WTC11 (cell line): ENCODE data around the gene DMAC1. TPM values are rescaled to one million over a fixed set of nuclear protein-coding genes. Genes with fewer than 3 reads are reported as not detected.

ENCODE experiments used
- ATAC-seq: fragments of 200-7000 bp; cut with Tn5 transposase; 2 replicates; pipeline ENCODE4 v1.10.0; 2021; ENCODE audit warnings: mild to moderate bottlenecking, moderate library complexity
- CTCF ChIA-PET: fragments of 300-600 bp; sonication (Branson Sonifier 250); formaldehyde crosslinking; loops from one replicate; lab custom pipeline; 2021; ENCODE audit warnings: antibody characterized with exemption; lab: Charles Lee
- POLR2A ChIA-PET: fragments of 350-600 bp; sonication (Branson Sonifier 250); formaldehyde crosslinking; loops from one replicate; lab custom pipeline; 2021; ENCODE audit warnings: antibody characterized with exemption; lab: Charles Lee
- DNase-seq: peaks from one replicate; pipeline ENCODE4 v3.0.0; 2021; ENCODE audit warnings: low spot score
- H3K27ac Mint-ChIP-seq: 2 replicates; pipeline ENCODE4 v1.8.0; 2021; ENCODE audit warnings: mixed read lengths
- H3K27me3 Mint-ChIP-seq: 2 replicates; pipeline ENCODE4 v1.8.0; 2021; ENCODE audit warnings: low read depth, mild to moderate bottlenecking, moderate library complexity, mixed read lengths
- H3K36me3 Mint-ChIP-seq: 2 replicates; pipeline ENCODE4 v1.8.0; 2021; ENCODE audit warnings: mixed read lengths
- H3K4me1 Mint-ChIP-seq: 2 replicates; pipeline ENCODE4 v1.8.0; 2022; ENCODE audit warnings: mixed read lengths
- H3K4me3 Mint-ChIP-seq: 2 replicates; pipeline ENCODE4 v1.8.0; 2021; ENCODE audit warnings: mild to moderate bottlenecking, moderate library complexity, mixed read lengths
- H3K9me3 Mint-ChIP-seq: 2 replicates; pipeline ENCODE4 v1.8.0; 2021; ENCODE audit warnings: mixed read lengths
- AFF4 ChIP-seq: sonication (generic); formaldehyde crosslinking; IDR thresholded peaks from 2 replicates; pipeline ENCODE4 v1.8.1; 2023; ENCODE audit warnings: mild to moderate bottlenecking, missing genetic modification reagents, borderline replicate concordance
- ARID4B ChIP-seq: sonication (generic); formaldehyde crosslinking; IDR thresholded peaks from 2 replicates; pipeline ENCODE4 v1.8.0; 2023; ENCODE audit warnings: missing genetic modification reagents, mild to moderate bottlenecking, borderline replicate concordance
- ATF2 ChIP-seq: sonication (generic); formaldehyde crosslinking; IDR thresholded peaks from 2 replicates; pipeline ENCODE4 v1.8.1; 2022; ENCODE audit warnings: low read depth, missing genetic modification reagents, borderline replicate concordance
- E2F1 ChIP-seq: sonication (generic); formaldehyde crosslinking; IDR thresholded peaks from 2 replicates; pipeline ENCODE4 v1.8.0; 2022; ENCODE audit warnings: mild to moderate bottlenecking, missing genetic modification reagents
- E2F4 ChIP-seq: sonication (generic); formaldehyde crosslinking; IDR thresholded peaks from 2 replicates; pipeline ENCODE4 v1.8.1; 2022; ENCODE audit warnings: low read depth, mild to moderate bottlenecking, moderate library complexity, missing genetic modification reagents, borderline replicate concordance
- EMX1 ChIP-seq: fragments of 250-450 bp; sonication (Bioruptor Pico); IDR thresholded peaks from 2 replicates; pipeline ENCODE4 v1.8.0; 2021; ENCODE audit warnings: mild to moderate bottlenecking
- ESRRA ChIP-seq: sonication (generic); formaldehyde crosslinking; IDR thresholded peaks from 2 replicates; pipeline ENCODE4 v1.8.1; 2022; ENCODE audit warnings: mild to moderate bottlenecking, missing genetic modification reagents, borderline replicate concordance
- FOXP4 ChIP-seq: sonication (generic); formaldehyde crosslinking; IDR thresholded peaks from 2 replicates; pipeline ENCODE4 v1.8.0; 2022; ENCODE audit warnings: mild to moderate bottlenecking, missing genetic modification reagents
- GRHL2 ChIP-seq: fragments of 250-450 bp; sonication (Bioruptor Pico); IDR thresholded peaks from 2 replicates; pipeline ENCODE4 v1.8.0; 2022; ENCODE audit warnings: mild to moderate bottlenecking, moderate library complexity; ENCODE audit not compliant: insufficient replicate concordance, severe bottlenecking
- JAZF1 ChIP-seq: fragments of 250-450 bp; sonication (Bioruptor Pico); IDR thresholded peaks from 2 replicates; pipeline ENCODE4 v1.9.0; 2021; ENCODE audit warnings: moderate library complexity, mild to moderate bottlenecking, inconsistent platforms
- NR3C1 ChIP-seq: sonication (generic); formaldehyde crosslinking; conservative IDR thresholded peaks from 2 replicates; pipeline ENCODE4 v1.8.1; 2023; ENCODE audit warnings: low read depth, mild to moderate bottlenecking, missing genetic modification reagents
- SMAD4 ChIP-seq: sonication (generic); formaldehyde crosslinking; IDR thresholded peaks from 2 replicates; pipeline ENCODE4 v1.8.0; 2022; ENCODE audit warnings: mild to moderate bottlenecking, missing genetic modification reagents
- SP1 ChIP-seq: sonication (generic); formaldehyde crosslinking; conservative IDR thresholded peaks from 2 replicates; pipeline ENCODE4 v1.8.1; 2022; ENCODE audit warnings: missing genetic modification reagents
- STAT6 ChIP-seq: sonication (generic); formaldehyde crosslinking; conservative IDR thresholded peaks from 2 replicates; pipeline ENCODE4 v1.8.1; 2023; ENCODE audit warnings: mild to moderate bottlenecking, low read depth, missing genetic modification reagents, moderate library complexity
- ZBTB43 ChIP-seq: sonication (generic); formaldehyde crosslinking; IDR thresholded peaks from 2 replicates; pipeline ENCODE4 v1.8.1; 2023; ENCODE audit warnings: mild to moderate bottlenecking, missing genetic modification reagents
- ZMAT4 ChIP-seq: fragments of 250-450 bp; sonication (Bioruptor Pico); IDR thresholded peaks from 2 replicates; pipeline ENCODE4 v1.9.0; 2021; ENCODE audit warnings: mild to moderate bottlenecking
- total RNA-seq: library from RNA; stranded (reverse); gene quantifications from 3 replicates; pipeline ENCODE4 v1.2.3, GENCODE V29; 2021

Gene DMAC1
- total RNA-seq, 1 experiment from 2014 or later, result 71.2 TPM

- Mint-ChIP-seq H3K9me3 (peaks cover 5% of the 10 kb centered on the region; the same call in 1 of the 2 replicates), H3K36me3 (no peaks in the 10 kb centered on the region)
Observed at GRCh38 chr9:7827792-7828191, 28.2 kb upstream of the DMAC1 start.

More at GRCh38 chr9:7827792-7828191, 28.2 kb upstream of the DMAC1 start:
- CTCF ChIA-PET, result no interaction called here
- ATAC-seq, result no peak
- no peaks in the 10 kb centered on the region for H3K27me3 Mint-ChIP-seq
- no peak for TF ChIP-seq STAT6 (CRISPR knock-in tag)
- no peak for TF ChIP-seq GRHL2 (CRISPR knock-in tag)
- no peak for TF ChIP-seq AFF4 (CRISPR knock-in tag)
- no peak for TF ChIP-seq ARID4B (CRISPR knock-in tag)
- TF ChIP-seq E2F1 (CRISPR knock-in tag), result no peak
- no peak for TF ChIP-seq SP1
- TF ChIP-seq SMAD4 (CRISPR knock-in tag), result no peak
- TF ChIP-seq ESRRA (CRISPR knock-in tag), result no peak
- TF ChIP-seq ZBTB43 (CRISPR knock-in tag), result no peak
- no peak for TF ChIP-seq NR3C1
- TF ChIP-seq ZMAT4, result no peak
- TF ChIP-seq E2F4 (CRISPR knock-in tag), result no peak
- no peak for TF ChIP-seq ATF2 (CRISPR knock-in tag)
- no peak for TF ChIP-seq JAZF1 (CRISPR knock-in tag)
- no peak for TF ChIP-seq FOXP4
- TF ChIP-seq EMX1 (CRISPR knock-in tag), result no peak
- TF ChIP-seq, all 79 proteins: peak for 0
- no peaks in the 10 kb centered on the region; the same call in 1 of the 2 replicates for H3K4me1 Mint-ChIP-seq
- H3K27ac Mint-ChIP-seq, result no peak overlapping the region
- no peak for DNase-seq
- H3K4me3 Mint-ChIP-seq, result no peak overlapping the region
- POLR2A ChIA-PET, result no interaction called here
